Mesenchymal stem cell (in vitro differentiated cells and primary cell): ENCODE results near the gene ATXN3. TPM values are rescaled to one million over a fixed set of nuclear protein-coding genes. Genes with fewer than 3 reads are reported as not detected.
A peak's percentile ranks its signal among the peaks of the same experiment; 100 is the strongest.

Experiments used
- DNase-seq: peaks from one replicate; pipeline ENCODE4 v3.0.0-alpha.2; 2013
- H2AFZ ChIP-seq: one replicate; pipeline ENCODE4 v1.6.1; 2013; ENCODE audit warnings: low read depth, mild to moderate bottlenecking, control low read depth, inconsistent platforms, low read length, moderate library complexity
- H2AK5ac ChIP-seq: 2 replicates; pipeline ENCODE4 v1.6.1; 2013; ENCODE audit warnings: low read length, moderate library complexity, mild to moderate bottlenecking, inconsistent platforms; ENCODE audit not compliant: severe bottlenecking
- H2BK120ac ChIP-seq: one replicate; pipeline ENCODE4 v1.6.1; 2013; ENCODE audit warnings: low read depth, mild to moderate bottlenecking, inconsistent platforms, low read length, moderate library complexity
- H2BK12ac ChIP-seq, 2 experiments: one replicate each; pipeline ENCODE4 v1.6.1; 2013; ENCODE audit warnings: inconsistent platforms in 2 of 2, low read length in 2 of 2, mild to moderate bottlenecking in 2 of 2, moderate library complexity in 2 of 2, control low read depth in 1 of 2
- H2BK15ac ChIP-seq: one replicate; pipeline ENCODE4 v1.6.1; 2013; ENCODE audit warnings: mild to moderate bottlenecking, low read depth, inconsistent platforms; ENCODE audit not compliant: poor library complexity, severe bottlenecking
- H2BK5ac ChIP-seq: 2 replicates; pipeline ENCODE4 v1.6.1; 2013; ENCODE audit warnings: low read depth, mild to moderate bottlenecking, low read length, control low read depth, inconsistent platforms; ENCODE audit not compliant: poor library complexity, severe bottlenecking
- H3K14ac ChIP-seq, 2 experiments: one replicate each; pipeline ENCODE4 v1.6.1; 2013; ENCODE audit warnings: inconsistent platforms in 2 of 2, low read length in 2 of 2, control low read depth in 1 of 2, mild to moderate bottlenecking in 1 of 2, moderate library complexity in 1 of 2
- H3K18ac ChIP-seq, 2 experiments: one replicate each; pipeline ENCODE4 v1.6.1; 2013; ENCODE audit warnings: inconsistent platforms in 2 of 2, low read length in 2 of 2, control low read depth in 1 of 2, low read depth in 1 of 2, mild to moderate bottlenecking in 1 of 2
- H3K23ac ChIP-seq, 2 experiments: one replicate each; pipeline ENCODE4 v1.6.1; 2013; ENCODE audit warnings: inconsistent platforms in 2 of 2, low read length in 2 of 2, mild to moderate bottlenecking in 2 of 2, moderate library complexity in 2 of 2, control low read depth in 1 of 2
- H3K27ac ChIP-seq: 2 replicates; pipeline ENCODE4 v1.5.1; 2013; ENCODE audit warnings: mild to moderate bottlenecking, moderate library complexity, low read length, control low read depth, inconsistent platforms; ENCODE audit not compliant: poor library complexity, severe bottlenecking
- H3K27me3 ChIP-seq, 2 experiments: 2 replicates each; pipeline versions ENCODE4 v1.6.1 to v1.7.0; 2013; ENCODE audit warnings: low read length in 2 of 2, mild to moderate bottlenecking in 2 of 2, moderate library complexity in 2 of 2, control low read depth in 1 of 2, inconsistent platforms in 1 of 2; ENCODE audit not compliant: control insufficient read depth in 1 of 2, insufficient read depth in 1 of 2
- H3K36me3 ChIP-seq, 2 experiments: 2 replicates each; pipeline versions ENCODE4 v1.6.1 to v1.7.0; 2013; ENCODE audit warnings: low read length in 2 of 2, control low read depth in 1 of 2, inconsistent platforms in 1 of 2, low read depth in 1 of 2, mild to moderate bottlenecking in 1 of 2; ENCODE audit not compliant: insufficient read depth in 2 of 2, control insufficient read depth in 1 of 2
- H3K4ac ChIP-seq, 2 experiments: one replicate each; pipeline ENCODE4 v1.6.1; 2013; ENCODE audit warnings: inconsistent platforms in 2 of 2, low read length in 2 of 2, mild to moderate bottlenecking in 2 of 2, moderate library complexity in 2 of 2, control low read depth in 1 of 2, low read depth in 1 of 2
- H3K4me1 ChIP-seq: 2 replicates; pipeline ENCODE4 v1.6.1; 2013; ENCODE audit warnings: low read depth, low read length, control low read depth; ENCODE audit not compliant: control insufficient read depth, insufficient read depth
- H3K4me2 ChIP-seq: 2 replicates; pipeline ENCODE4 v1.6.1; 2013; ENCODE audit warnings: low read length, mild to moderate bottlenecking, inconsistent platforms; ENCODE audit not compliant: poor library complexity, severe bottlenecking
- H3K4me3 ChIP-seq, 2 experiments: 2 replicates each; pipeline versions ENCODE4 v1.5.1 to v1.7.0; 2013; ENCODE audit warnings: low read length in 2 of 2, mild to moderate bottlenecking in 2 of 2, control low read depth in 1 of 2, low read depth in 1 of 2; ENCODE audit not compliant: insufficient read depth in 1 of 2
- H3K79me1 ChIP-seq: replicated peaks from 2 replicates; pipeline ENCODE4 v1.6.1; 2013; ENCODE audit warnings: mild to moderate bottlenecking, control low read depth, low read length, inconsistent platforms; ENCODE audit not compliant: poor library complexity, severe bottlenecking
- H3K9ac ChIP-seq: 2 replicates; pipeline ENCODE4 v1.7.0; 2013; ENCODE audit warnings: mild to moderate bottlenecking, low read length, moderate library complexity
- H3K9me3 ChIP-seq: 2 replicates; pipeline ENCODE4 v1.7.0; 2013; ENCODE audit warnings: mild to moderate bottlenecking, low read length; ENCODE audit not compliant: control insufficient read depth
- H4K8ac ChIP-seq: one replicate; pipeline ENCODE4 v1.6.1; 2013; ENCODE audit warnings: inconsistent platforms, mild to moderate bottlenecking, low read length, moderate library complexity
- H4K91ac ChIP-seq: one replicate; pipeline ENCODE4 v1.6.1; 2013; ENCODE audit warnings: mild to moderate bottlenecking, low read length, inconsistent platforms
- WGBS: methylation state at CpG from one replicate; pipeline ENCODE4 v1.1.7; 2013; ENCODE audit warnings: mixed read lengths; 5-methylcytosine and 5-hydroxymethylcytosine counted together
- polyA plus RNA-seq, 2 experiments: library from polyadenylated mRNA; stranded (reverse); fragments of 200-250 nt; gene quantifications; one replicate each; pipeline ENCODE4 v1.2.3, GENCODE V29; 2013

The ATXN3 gene
- 12.3 TPM for polyA plus RNA-seq (2013, experiment 1 of 2)
- 12.8 TPM for polyA plus RNA-seq (2013, experiment 2 of 2)

DNA sequence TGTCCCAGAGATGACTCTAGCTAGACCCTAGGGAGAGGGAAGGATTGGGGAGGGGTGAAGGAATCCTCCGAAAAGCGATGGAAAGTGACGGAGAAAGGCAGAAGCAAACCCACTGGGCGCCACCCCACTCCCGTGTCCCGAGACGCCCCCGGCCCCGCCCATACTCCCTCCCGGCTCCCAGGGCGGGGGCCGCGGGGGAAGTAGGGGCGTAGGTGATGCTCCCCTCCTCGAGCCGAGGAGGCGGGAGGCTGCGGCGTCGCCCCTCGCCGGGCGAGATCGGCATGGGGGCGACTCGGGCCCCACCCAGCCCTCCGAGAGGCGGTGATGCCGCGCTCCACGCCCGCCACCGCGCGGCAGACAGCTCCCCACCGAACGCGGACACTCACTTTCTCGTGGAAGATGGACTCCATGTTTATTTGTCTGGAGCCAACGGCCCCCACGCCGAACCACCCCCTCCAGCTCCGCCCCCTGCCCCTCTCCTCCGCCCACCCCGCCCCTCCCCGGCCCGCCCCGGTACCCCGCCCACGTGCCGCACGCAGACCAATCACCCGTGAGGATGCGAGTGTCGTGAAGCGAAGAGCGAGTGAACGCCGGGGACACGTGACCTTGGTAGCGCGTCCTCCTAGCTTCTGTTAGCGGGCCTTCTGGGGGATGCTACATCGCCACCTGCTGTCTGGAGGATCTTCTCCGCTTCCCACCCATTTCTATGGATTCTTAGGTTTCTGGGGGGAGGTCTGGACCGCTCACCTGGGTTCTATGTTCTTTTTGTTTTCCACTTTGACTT, at the start of gene ATXN3:
ATXN3 (minus strand) TSS at position 440 of the 784 bp plus-strand sequence; CDS start at position 410, 30 bp downstream.
- peak within 1 kb of the TSS; percentile 19 for H2BK120ac ChIP-seq
- DNase-seq, result peak; percentile 99
- H4K91ac ChIP-seq, result peak within 1 kb of the TSS; percentile 98
- no peaks in the 10 kb centered on the region for H3K36me3 ChIP-seq
- peak within 1 kb of the TSS in 1 of 2 experiments; percentile 72 for H3K14ac ChIP-seq
- WGBS, result 7% methylated on average over 9 of the region's 66 CpGs
- H2BK5ac ChIP-seq, result peak within 1 kb of the TSS; percentile 97
- H3K27ac ChIP-seq, result peak within 1 kb of the TSS; percentile 79
- H3K4me2 ChIP-seq, result peak within 1 kb of the TSS; percentile 94
- no peaks in the 10 kb centered on the region for H3K9me3 ChIP-seq
- H3K4me3 ChIP-seq, result peak within 1 kb of the TSS; percentile 97
- H4K8ac ChIP-seq, result peak within 1 kb of the TSS; percentile 96
- peak within 1 kb of the TSS; percentile 97 for H3K9ac ChIP-seq
- peaks cover 6% of the 10 kb centered on the region for H3K79me1 ChIP-seq
- H2BK15ac ChIP-seq, result peak within 1 kb of the TSS; percentile 99
- H2AFZ ChIP-seq, result peak within 1 kb of the TSS; percentile 51
- H2BK12ac ChIP-seq, result peak within 1 kb of the TSS in 1 of 2 experiments; percentile 73
- H3K27me3 ChIP-seq, result no peaks in the 10 kb centered on the region
- H3K4ac ChIP-seq, result peak within 1 kb of the TSS; percentile 51 to 88
- H3K4me1 ChIP-seq, result peaks cover 3% of the 10 kb centered on the region
- H3K18ac ChIP-seq, result peak within 1 kb of the TSS; percentile 96 to 99
- no peak within 1 kb of the TSS for H2AK5ac ChIP-seq
- peak within 1 kb of the TSS in 1 of 2 experiments; percentile 77 for H3K23ac ChIP-seq

DNA sequence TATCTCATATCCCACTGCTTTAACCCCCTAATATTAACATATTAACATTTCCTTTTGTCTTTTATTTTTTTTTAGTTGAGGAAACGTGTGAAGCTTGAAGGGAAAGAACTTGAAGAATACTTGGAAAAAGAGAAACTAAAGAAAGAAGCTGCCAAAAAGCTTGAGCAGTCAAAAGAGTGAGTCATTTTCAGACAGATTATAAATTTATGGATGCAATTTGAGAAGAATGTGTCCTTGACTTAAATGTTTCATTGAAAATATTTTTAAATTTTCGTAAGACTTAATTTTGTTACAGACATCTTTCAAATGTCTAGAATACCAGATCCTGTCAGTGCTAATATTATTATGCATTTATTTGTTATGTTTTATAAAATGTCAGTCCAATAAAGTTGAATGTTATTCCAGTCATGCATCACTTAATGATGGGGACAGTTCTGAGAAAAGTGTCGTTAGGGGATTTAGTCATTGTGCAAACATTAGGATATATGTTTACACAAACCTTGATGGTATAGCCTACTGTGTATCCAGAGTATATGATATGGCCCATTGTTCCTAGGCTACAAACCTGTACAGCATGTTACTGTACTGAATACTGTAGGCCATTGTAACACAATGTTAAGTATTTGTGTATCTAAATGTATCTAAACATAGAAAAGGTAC, 48.0 kb upstream of the ATXN3 start:
- WGBS, result 82% methylated on average over 2 of the region's 3 CpGs
- Histone ChIP-seq H3K9me3 (no peaks in the 10 kb centered on the region), H4K8ac (no peak overlapping the region), H2BK5ac (no peak overlapping the region), H3K4ac (no peak overlapping the region), H3K14ac (no peak overlapping the region), H3K27ac (no peak overlapping the region), H3K18ac (no peak overlapping the region), H2BK120ac (no peak overlapping the region), H3K4me1 (no peaks in the 10 kb centered on the region), H3K9ac (peak overlapping the region; percentile 17), H3K23ac (no peak overlapping the region), H2BK12ac (no peak overlapping the region), H3K4me3 (no peak overlapping the region), H2AFZ (no peak overlapping the region), H4K91ac (no peak overlapping the region), H3K36me3 (peaks cover 15 to 70% of the 10 kb centered on the region in 2 experiments), H2BK15ac (no peak overlapping the region), H3K27me3 (no peaks in the 10 kb centered on the region), H2AK5ac (no peak overlapping the region), H3K4me2 (no peak overlapping the region), H3K79me1 (peaks cover 16% of the 10 kb centered on the region)
- no peak for DNase-seq

DNA sequence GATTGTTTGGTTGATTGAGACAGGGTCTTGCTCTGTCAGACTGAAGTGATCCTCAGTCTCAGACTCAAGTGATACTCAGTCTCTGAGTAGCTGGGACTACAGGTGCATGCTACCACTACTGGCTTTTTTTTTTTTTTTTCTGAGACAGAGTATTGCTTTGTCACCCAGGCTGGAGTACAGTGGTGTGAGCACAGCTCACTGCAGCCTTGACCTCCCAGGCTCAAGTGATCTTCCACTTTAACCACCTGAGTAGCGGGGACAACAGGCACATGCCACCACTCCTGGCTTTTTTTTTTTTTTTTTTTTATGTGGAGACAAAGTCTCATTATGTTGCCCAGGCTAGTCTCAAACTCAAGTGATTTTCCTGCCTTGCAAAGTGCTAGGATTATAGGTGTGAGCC, 47.2 kb upstream of the ATXN3 start:
- Histone ChIP-seq H2BK5ac (no peak overlapping the region), H3K36me3 (peaks cover 16 to 70% of the 10 kb centered on the region in 2 experiments), H4K8ac (no peak overlapping the region), H3K79me1 (peaks cover 19% of the 10 kb centered on the region), H3K23ac (no peak overlapping the region), H3K27ac (no peak overlapping the region), H2AK5ac (no peak overlapping the region), H3K4ac (no peak overlapping the region), H3K4me1 (no peaks in the 10 kb centered on the region), H3K9ac (no peak overlapping the region), H2BK15ac (no peak overlapping the region), H3K27me3 (no peaks in the 10 kb centered on the region), H2AFZ (no peak overlapping the region), H3K9me3 (no peaks in the 10 kb centered on the region), H4K91ac (no peak overlapping the region), H2BK120ac (no peak overlapping the region), H2BK12ac (no peak overlapping the region), H3K4me2 (no peak overlapping the region), H3K18ac (no peak overlapping the region), H3K14ac (no peak overlapping the region), H3K4me3 (no peak overlapping the region)
- no CpG with 5 or more reads among the region's 1 CpG for WGBS
- DNase-seq, result no peak

DNA sequence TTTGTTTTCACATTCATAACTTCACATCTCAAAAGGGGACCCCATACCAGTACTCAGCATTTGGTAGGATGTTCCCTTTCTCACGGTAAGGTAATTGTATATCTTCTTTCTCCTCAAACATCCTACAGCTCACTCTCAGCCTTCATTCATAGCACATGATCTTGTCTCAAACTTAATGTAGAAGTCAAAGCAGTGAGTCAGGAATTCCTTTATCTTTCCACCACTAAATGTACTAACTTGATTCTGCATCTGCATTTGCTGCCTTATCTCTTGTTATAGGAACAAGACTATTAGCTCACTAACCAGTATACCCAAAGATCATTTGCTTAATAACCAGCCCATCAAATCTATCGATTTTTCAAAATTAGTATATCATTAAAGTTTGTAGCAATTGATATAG, 38.3 kb upstream of the ATXN3 start:
- no peaks in the 10 kb centered on the region for H3K9me3 ChIP-seq
- peaks cover 14 to 89% of the 10 kb centered on the region in 2 experiments for H3K36me3 ChIP-seq
- no peak overlapping the region for H2BK120ac ChIP-seq
- H2BK15ac ChIP-seq, result no peak overlapping the region
- H2AFZ ChIP-seq, result no peak overlapping the region
- peak; percentile 46 for DNase-seq
- no peak overlapping the region for H2AK5ac ChIP-seq
- H3K4me3 ChIP-seq, result no peak overlapping the region
- no peak overlapping the region for H3K14ac ChIP-seq
- H2BK12ac ChIP-seq, result no peak overlapping the region
- peaks cover 18% of the 10 kb centered on the region for H3K79me1 ChIP-seq
- WGBS, result 100% methylated on average over 2 of the region's 2 CpGs
- no peak overlapping the region for H4K8ac ChIP-seq
- H4K91ac ChIP-seq, result no peak overlapping the region
- H3K4ac ChIP-seq, result no peak overlapping the region
- no peak overlapping the region for H3K4me2 ChIP-seq
- no peak overlapping the region for H3K27ac ChIP-seq
- H3K23ac ChIP-seq, result no peak overlapping the region
- H3K9ac ChIP-seq, result peak overlapping the region; percentile 37
- no peak overlapping the region for H3K18ac ChIP-seq
- H3K27me3 ChIP-seq, result no peaks in the 10 kb centered on the region
- no peaks in the 10 kb centered on the region for H3K4me1 ChIP-seq
- H2BK5ac ChIP-seq, result no peak overlapping the region
